Progenitor cell of endocrine pancreas (in vitro differentiated cells): ENCODE measurements around the gene FOXP1. TPM values are rescaled to one million over a fixed set of nuclear protein-coding genes. Genes with fewer than 3 reads are reported as not detected.

Source experiments
- DNase-seq: peaks from one replicate; pipeline ENCODE4 v3.0.0; 2021; ENCODE audit warnings: low spot score; ENCODE audit not compliant: unreplicated experiment
- H3K27ac Mint-ChIP-seq: 2 replicates; pipeline ENCODE4 v1.8.0; 2021; ENCODE audit warnings: mild to moderate bottlenecking, moderate library complexity, mixed read lengths
- H3K27me3 Mint-ChIP-seq: 2 replicates; pipeline ENCODE4 v1.8.0; 2021; ENCODE audit warnings: mixed read lengths
- H3K36me3 Mint-ChIP-seq: 2 replicates; pipeline ENCODE4 v1.8.0; 2022; ENCODE audit warnings: mixed read lengths; ENCODE audit not compliant: insufficient read depth
- H3K4me1 Mint-ChIP-seq: 2 replicates; pipeline ENCODE4 v1.8.0; 2021; ENCODE audit warnings: low read depth, mixed read lengths
- H3K4me3 Mint-ChIP-seq: 2 replicates; pipeline ENCODE4 v1.8.0; 2021; ENCODE audit warnings: low read depth, mild to moderate bottlenecking, moderate library complexity, mixed read lengths
- H3K9me3 Mint-ChIP-seq: 2 replicates; pipeline ENCODE4 v1.8.0; 2021; ENCODE audit warnings: low read depth, mixed read lengths
- CTCF ChIP-seq: fragments of 200-600 bp; sonication (generic); IDR thresholded peaks from one replicate; pipeline ENCODE4 v1.5.0; 2021; ENCODE audit warnings: antibody characterized with exemption, mild to moderate bottlenecking; ENCODE audit not compliant: unreplicated experiment
- total RNA-seq: library from RNA; stranded (reverse); gene quantifications from 2 replicates; pipeline ENCODE4 v1.2.1, GENCODE V29; 2021

FOXP1 gene
- total RNA-seq, 1 donor from 2014 or later: 242 TPM

DNA sequence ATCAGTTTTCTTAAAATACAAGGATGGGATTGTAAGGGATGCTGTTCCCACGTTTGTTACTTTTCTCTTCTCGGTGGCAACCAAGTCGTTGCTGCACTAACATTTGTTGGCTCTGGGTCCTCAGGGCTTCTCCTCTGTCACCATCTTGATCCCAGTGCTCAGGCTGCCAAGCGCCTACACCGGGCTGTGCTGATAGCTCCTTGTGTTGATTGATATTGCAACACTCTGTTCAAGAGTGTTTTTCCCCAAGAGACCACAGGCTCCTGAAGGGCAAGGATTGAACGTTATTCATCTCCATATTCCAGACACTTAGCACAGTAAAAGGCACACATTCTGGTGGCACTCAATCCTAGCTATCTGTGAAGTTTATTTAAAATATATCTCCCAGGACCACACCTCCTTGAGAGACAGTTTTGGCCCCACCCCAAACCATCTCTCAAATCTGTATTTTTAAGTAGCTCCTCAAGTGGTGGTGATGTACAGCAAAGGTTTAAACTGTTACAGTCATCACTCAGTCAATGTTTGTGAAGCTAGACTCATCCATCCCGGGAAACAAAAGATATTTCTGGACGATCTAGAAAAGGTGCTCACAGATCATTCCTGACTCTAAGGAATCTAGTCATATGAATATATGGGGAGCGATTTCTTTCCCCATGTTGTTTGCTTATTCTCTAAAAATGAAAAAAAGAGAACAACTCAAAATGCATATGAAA, 38.5 kb upstream of the FOXP1 start:
- H3K27me3 Mint-ChIP-seq: peaks cover 4% of the 10 kb centered on the region
- H3K27ac Mint-ChIP-seq: no peak overlapping the region
- H3K4me1 Mint-ChIP-seq: no peaks in the 10 kb centered on the region
- peaks cover 2% of the 10 kb centered on the region for H3K9me3 Mint-ChIP-seq
- H3K36me3 Mint-ChIP-seq: no peaks in the 10 kb centered on the region
- no peak for DNase-seq
- H3K4me3 Mint-ChIP-seq: no peak overlapping the region
- no peak for TF ChIP-seq CTCF

DNA sequence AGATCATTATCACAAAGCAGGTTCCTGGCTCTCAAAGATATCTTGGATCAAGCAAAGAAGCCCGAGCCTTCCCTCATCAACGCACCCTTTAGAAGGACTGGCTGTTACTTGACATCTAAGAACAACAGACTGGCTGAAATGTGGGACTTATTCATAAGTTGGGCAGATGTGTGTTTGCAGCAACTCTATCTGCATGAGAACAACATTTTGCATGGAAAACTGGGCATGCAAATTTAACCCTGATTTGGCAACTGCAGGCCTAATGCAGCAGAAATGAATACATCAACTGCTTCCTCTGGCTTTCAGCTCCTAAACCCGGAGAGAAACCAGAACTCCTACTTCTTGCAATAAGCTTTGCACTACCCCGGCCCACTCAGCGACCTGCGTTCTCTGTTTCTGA, 35.0 kb upstream of the FOXP1 start:
- H3K4me1 Mint-ChIP-seq: peaks cover 1% of the 10 kb centered on the region
- DNase-seq: no peak
- no peaks in the 10 kb centered on the region for H3K9me3 Mint-ChIP-seq
- H3K27me3 Mint-ChIP-seq: peaks cover 4% of the 10 kb centered on the region
- H3K27ac Mint-ChIP-seq: no peak overlapping the region
- H3K36me3 Mint-ChIP-seq: no peaks in the 10 kb centered on the region
- no peak overlapping the region for H3K4me3 Mint-ChIP-seq
- no peak for TF ChIP-seq CTCF

DNA sequence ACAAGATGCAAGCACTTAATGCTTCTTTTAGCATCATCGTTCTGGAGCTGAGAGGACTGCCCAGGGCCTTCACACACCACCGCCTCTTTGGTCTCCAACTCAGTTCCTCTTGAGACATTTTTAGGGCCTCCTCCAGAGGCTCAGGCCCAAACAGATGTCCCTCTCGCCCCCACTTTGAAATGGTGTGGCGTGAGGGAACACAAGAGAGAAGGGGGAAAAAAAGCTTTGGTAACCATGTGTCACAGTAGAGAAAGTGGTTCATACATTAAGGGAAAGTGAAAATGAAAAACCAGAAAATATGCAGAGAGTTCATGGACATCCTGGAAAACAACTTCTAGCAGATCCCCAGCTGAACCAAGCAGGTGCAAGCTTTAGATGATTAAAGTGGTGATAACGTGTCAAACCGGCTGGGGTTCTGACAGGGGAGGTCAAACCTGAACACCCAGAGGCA, 33.1 kb upstream of the FOXP1 start:
- Mint-ChIP-seq H3K4me3 (no peak overlapping the region), H3K27me3 (peaks cover 4% of the 10 kb centered on the region), H3K36me3 (no peaks in the 10 kb centered on the region), H3K4me1 (peaks cover 1% of the 10 kb centered on the region), H3K27ac (no peak overlapping the region), H3K9me3 (no peaks in the 10 kb centered on the region)
- no peak for TF ChIP-seq CTCF
- DNase-seq: no peak

DNA sequence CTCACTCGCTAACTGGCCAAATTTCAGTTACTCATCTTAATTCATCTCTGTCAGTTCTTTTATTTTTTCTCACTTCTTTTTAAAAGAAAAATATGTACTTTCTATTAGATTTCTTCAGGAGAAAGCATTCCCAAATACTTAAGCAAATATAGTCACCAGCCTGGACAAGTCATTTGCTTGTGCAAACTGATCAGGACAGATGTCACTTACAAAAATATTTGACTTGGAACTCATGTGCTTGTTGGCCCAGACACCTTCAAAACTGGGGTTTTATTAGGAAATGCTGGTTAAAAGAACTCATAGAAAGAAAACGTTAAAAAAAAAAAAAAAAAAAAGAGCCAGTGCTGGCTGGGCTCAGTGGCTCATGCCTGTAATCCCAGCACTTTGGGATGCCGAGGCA, 31.3 kb upstream of the FOXP1 start:
- H3K4me3 Mint-ChIP-seq: no peak overlapping the region
- H3K9me3 Mint-ChIP-seq: no peaks in the 10 kb centered on the region
- TF ChIP-seq CTCF: no peak
- H3K4me1 Mint-ChIP-seq: peaks cover 1% of the 10 kb centered on the region
- no peak for DNase-seq
- no peak overlapping the region for H3K27ac Mint-ChIP-seq
- H3K36me3 Mint-ChIP-seq: no peaks in the 10 kb centered on the region
- no peaks in the 10 kb centered on the region for H3K27me3 Mint-ChIP-seq

DNA sequence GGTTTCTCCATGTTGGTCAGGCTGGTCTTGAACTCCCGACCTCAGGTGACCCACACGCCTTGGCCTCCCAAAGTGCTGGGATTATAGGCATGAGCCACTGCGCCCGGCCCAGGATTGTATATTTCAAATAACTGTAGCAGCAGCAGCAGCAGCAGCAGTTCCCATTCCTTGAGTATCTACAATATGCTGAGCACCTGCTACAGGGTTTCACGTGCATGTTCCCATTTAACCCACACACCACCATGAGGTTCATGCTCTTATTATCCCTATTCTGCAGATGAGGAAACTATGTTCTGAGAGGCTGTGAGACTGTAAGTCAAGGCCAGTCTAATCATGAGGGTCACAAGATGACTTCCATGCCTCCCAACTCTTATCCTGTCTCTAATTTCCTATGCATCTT, 30.9 kb upstream of the FOXP1 start:
- H3K4me1 Mint-ChIP-seq: peaks cover 1% of the 10 kb centered on the region
- no peaks in the 10 kb centered on the region for H3K27me3 Mint-ChIP-seq
- DNase-seq: no peak
- H3K9me3 Mint-ChIP-seq: no peaks in the 10 kb centered on the region
- H3K27ac Mint-ChIP-seq: no peak overlapping the region
- H3K36me3 Mint-ChIP-seq: no peaks in the 10 kb centered on the region
- no peak for TF ChIP-seq CTCF
- no peak overlapping the region for H3K4me3 Mint-ChIP-seq
